T-helper 1 cell treated with Interleukin-12 subunit alpha and Interleukin-12 subunit beta and Interleukin-4 antibody, amounts not matched to agents 30 μg/mL and 1 μg/mL, for 36 hours (primary cell): ENCODE results near the gene SCGB3A2.
"Not testable (repeated sequence)": the region's sequence is repeated elsewhere in the genome, so short reads cannot be mapped to it uniquely, and the experiment has no call there.

Experiments used
- H3K27ac Mint-ChIP-seq: one replicate; pipeline ENCODE4 v1.8.0; 2021; ENCODE audit warnings: mild to moderate bottlenecking, mixed read lengths
- H3K27me3 Mint-ChIP-seq: one replicate; pipeline ENCODE4 v1.8.0; 2021; ENCODE audit warnings: low read depth, mixed read lengths
- H3K36me3 Mint-ChIP-seq: one replicate; pipeline ENCODE4 v1.8.0; 2021; ENCODE audit warnings: low read depth, mixed read lengths
- H3K4me1 Mint-ChIP-seq: one replicate; pipeline ENCODE4 v1.8.0; 2021; ENCODE audit warnings: low read depth, mixed read lengths
- H3K4me3 Mint-ChIP-seq: one replicate; pipeline ENCODE4 v1.8.0; 2021; ENCODE audit warnings: mild to moderate bottlenecking, moderate library complexity, mixed read lengths
- H3K9me3 Mint-ChIP-seq: one replicate; pipeline ENCODE4 v1.8.0; 2021; ENCODE audit warnings: mixed read lengths

SCGB3A2 gene

GRCh38 chr5:147854894-147855773 is 23.4 kb upstream of the SCGB3A2 start:
- Mint-ChIP-seq H3K27ac (no peak overlapping the region), H3K9me3 (no peaks in the 10 kb centered on the region), H3K36me3 (no peaks in the 10 kb centered on the region), H3K4me1 (no peaks in the 10 kb centered on the region), H3K4me3 (no peak overlapping the region), H3K27me3 (peaks cover 8% of the 10 kb centered on the region)

- no peak overlapping the region for H3K4me3 Mint-ChIP-seq
- no peaks in the 10 kb centered on the region for H3K9me3 Mint-ChIP-seq
- H3K27me3 Mint-ChIP-seq = peaks cover 8% of the 10 kb centered on the region
- H3K4me1 Mint-ChIP-seq = no peaks in the 10 kb centered on the region
- no peak overlapping the region for H3K27ac Mint-ChIP-seq
- no peaks in the 10 kb centered on the region for H3K36me3 Mint-ChIP-seq
Measured at GRCh38 chr5:147855774-147856069, 22.8 kb upstream of the SCGB3A2 start.

- Mint-ChIP-seq H3K27me3 (peaks cover 8% of the 10 kb centered on the region), H3K4me3 (no peak overlapping the region), H3K9me3 (no peaks in the 10 kb centered on the region), H3K36me3 (no peaks in the 10 kb centered on the region), H3K27ac (no peak overlapping the region), H3K4me1 (no peaks in the 10 kb centered on the region)
Measured at GRCh38 chr5:147856801-147857200, 21.7 kb upstream of the SCGB3A2 start.

- H3K36me3 Mint-ChIP-seq = no peaks in the 10 kb centered on the region
- H3K9me3 Mint-ChIP-seq = no peaks in the 10 kb centered on the region
- H3K4me3 Mint-ChIP-seq = no peak overlapping the region
- no peak overlapping the region for H3K27ac Mint-ChIP-seq
- no peaks in the 10 kb centered on the region for H3K4me1 Mint-ChIP-seq
- H3K27me3 Mint-ChIP-seq = peaks cover 8% of the 10 kb centered on the region
Measured at GRCh38 chr5:147857302-147858129, 21.0 kb upstream of the SCGB3A2 start.

GRCh38 chr5:147858565-147858964 is 19.9 kb upstream of the SCGB3A2 start:
- Mint-ChIP-seq H3K4me1 (no peaks in the 10 kb centered on the region), H3K36me3 (no peaks in the 10 kb centered on the region), H3K27ac (no peak overlapping the region), H3K4me3 (no peak overlapping the region), H3K27me3 (peaks cover 5% of the 10 kb centered on the region), H3K9me3 (no peaks in the 10 kb centered on the region)

- no peak overlapping the region for H3K4me3 Mint-ChIP-seq
- H3K9me3 Mint-ChIP-seq = no peaks in the 10 kb centered on the region
- H3K27me3 Mint-ChIP-seq = peaks cover 3% of the 10 kb centered on the region
- H3K36me3 Mint-ChIP-seq = no peaks in the 10 kb centered on the region
- H3K27ac Mint-ChIP-seq = no peak overlapping the region
- H3K4me1 Mint-ChIP-seq = no peaks in the 10 kb centered on the region
Measured at GRCh38 chr5:147859962-147860640, 18.4 kb upstream of the SCGB3A2 start.

GRCh38 chr5:147860641-147861025 is 17.9 kb upstream of the SCGB3A2 start:
- Mint-ChIP-seq H3K27ac (no peak overlapping the region), H3K4me3 (no peak overlapping the region), H3K4me1 (no peaks in the 10 kb centered on the region), H3K9me3 (no peaks in the 10 kb centered on the region), H3K27me3 (peaks cover 3% of the 10 kb centered on the region), H3K36me3 (no peaks in the 10 kb centered on the region)

- no peak overlapping the region for H3K27ac Mint-ChIP-seq
- H3K36me3 Mint-ChIP-seq = no peaks in the 10 kb centered on the region
- H3K4me3 Mint-ChIP-seq = no peak overlapping the region
- no peaks in the 10 kb centered on the region for H3K4me1 Mint-ChIP-seq
- no peaks in the 10 kb centered on the region for H3K9me3 Mint-ChIP-seq
- peaks cover under 1% of the 10 kb centered on the region for H3K27me3 Mint-ChIP-seq
Measured at GRCh38 chr5:147863454-147864158, 14.9 kb upstream of the SCGB3A2 start.

DNA sequence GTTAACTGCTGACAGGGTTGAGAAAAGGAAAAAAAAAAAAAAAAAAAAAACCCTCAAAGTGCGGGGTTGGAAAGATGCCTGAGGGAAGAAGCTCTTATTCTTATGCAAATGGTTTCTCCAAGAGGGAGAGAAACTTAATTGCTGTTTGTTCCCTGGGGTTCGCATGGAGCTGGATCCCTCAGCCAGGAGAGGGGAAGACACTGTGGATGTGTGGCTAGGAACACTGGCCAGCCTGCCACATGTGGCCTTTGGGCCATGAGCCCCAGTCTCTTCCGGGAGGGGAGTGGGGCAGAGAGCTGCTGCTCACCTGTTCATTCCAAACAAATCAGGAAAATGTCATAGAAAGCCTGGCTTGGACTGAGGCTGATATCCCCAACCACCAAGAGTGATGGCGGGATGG is 9.4 kb upstream of the SCGB3A2 start:
- Mint-ChIP-seq H3K4me3 (no peak overlapping the region), H3K4me1 (no peaks in the 10 kb centered on the region), H3K27ac (no peak overlapping the region), H3K9me3 (no peaks in the 10 kb centered on the region), H3K36me3 (no peaks in the 10 kb centered on the region), H3K27me3 (no peaks in the 10 kb centered on the region)

DNA sequence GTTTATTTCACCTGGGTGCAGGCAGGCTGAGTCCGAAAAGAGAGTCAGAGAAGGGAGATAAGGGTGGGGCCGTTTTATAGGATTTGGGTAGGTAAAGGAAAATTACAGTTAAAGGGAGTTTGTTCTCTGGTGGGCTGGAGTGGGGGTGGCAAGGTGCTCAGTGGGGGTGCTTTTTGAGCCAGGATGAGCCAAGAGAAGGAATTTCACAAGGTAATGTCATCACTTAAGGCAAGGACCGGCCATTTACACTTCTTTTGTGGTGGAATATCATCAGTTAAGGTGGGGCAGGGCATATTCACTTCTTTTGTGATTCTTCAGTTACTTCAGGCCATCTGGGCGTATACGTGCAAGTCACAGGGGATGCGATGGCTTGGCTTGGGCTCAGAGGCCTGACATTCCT is 8.6 kb upstream of the SCGB3A2 start:
- H3K4me3 Mint-ChIP-seq, H3K36me3 Mint-ChIP-seq, H3K4me1 Mint-ChIP-seq, H3K27me3 Mint-ChIP-seq, H3K27ac Mint-ChIP-seq, H3K9me3 Mint-ChIP-seq: not testable (repeated sequence)

- not testable (repeated sequence) for H3K4me1 Mint-ChIP-seq, H3K4me3 Mint-ChIP-seq, H3K27ac Mint-ChIP-seq, H3K36me3 Mint-ChIP-seq, H3K9me3 Mint-ChIP-seq, H3K27me3 Mint-ChIP-seq
Measured at GRCh38 chr5:147871980-147872549, 6.4 kb upstream of the SCGB3A2 start.

- not testable (repeated sequence) for H3K4me3 Mint-ChIP-seq, H3K27ac Mint-ChIP-seq, H3K9me3 Mint-ChIP-seq, H3K4me1 Mint-ChIP-seq, H3K27me3 Mint-ChIP-seq, H3K36me3 Mint-ChIP-seq
Measured at GRCh38 chr5:147872744-147873435, 5.6 kb upstream of the SCGB3A2 start.

DNA sequence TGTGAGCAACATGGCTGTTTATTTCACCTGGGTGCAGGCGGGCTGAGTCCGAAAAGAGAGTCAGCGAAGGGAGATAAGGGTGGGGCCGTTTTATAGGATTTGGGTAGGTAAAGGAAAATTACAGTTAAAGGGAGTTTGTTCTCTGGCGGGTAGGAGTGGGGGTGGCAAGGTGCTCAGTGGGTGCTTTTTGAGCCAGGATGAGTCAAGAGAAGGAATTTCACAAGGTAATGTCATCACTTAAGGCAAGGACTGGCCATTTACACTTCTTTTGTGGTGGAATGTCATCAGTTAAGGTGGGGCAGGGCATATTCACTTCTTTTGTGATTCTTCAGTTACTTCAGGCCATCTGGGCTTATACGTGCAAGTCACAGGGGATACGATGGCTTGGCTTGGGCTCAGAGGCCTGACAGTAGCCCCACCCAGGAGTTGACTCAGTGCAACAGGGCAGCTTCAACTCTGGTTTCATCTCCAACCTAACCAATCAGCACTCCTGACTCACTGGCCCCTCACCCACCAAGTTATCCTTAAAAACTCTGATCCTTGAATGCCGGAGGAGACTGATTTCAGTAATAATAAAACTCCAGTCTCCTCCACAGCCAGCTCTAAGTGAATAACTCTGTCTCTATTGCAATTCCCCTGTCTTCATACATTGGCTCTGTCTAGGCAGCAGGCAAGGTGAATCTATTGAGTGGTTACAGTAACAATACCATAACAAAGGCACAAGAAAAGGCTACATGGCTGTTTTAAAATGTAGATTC is 4.2 kb upstream of the SCGB3A2 start:
- H3K36me3 Mint-ChIP-seq, H3K27me3 Mint-ChIP-seq, H3K27ac Mint-ChIP-seq, H3K4me3 Mint-ChIP-seq, H3K4me1 Mint-ChIP-seq, H3K9me3 Mint-ChIP-seq: not testable (repeated sequence)
